A204.1 (cell line): ENCODE data around the gene CEP290.
A peak's percentile ranks its signal among the peaks of the same experiment; 100 is the strongest.
"Not testable (repeated sequence)": the region's sequence is repeated elsewhere in the genome, so short reads cannot be mapped to it uniquely, and the experiment has no call there.

ENCODE experiments used
- FAIRE-seq: peaks from 2 replicates; lab custom pipeline; 2012; peaks lifted over from hg19 to GRCh38; lab: Jason Lieb, UNC

The CEP290 gene

DNA sequence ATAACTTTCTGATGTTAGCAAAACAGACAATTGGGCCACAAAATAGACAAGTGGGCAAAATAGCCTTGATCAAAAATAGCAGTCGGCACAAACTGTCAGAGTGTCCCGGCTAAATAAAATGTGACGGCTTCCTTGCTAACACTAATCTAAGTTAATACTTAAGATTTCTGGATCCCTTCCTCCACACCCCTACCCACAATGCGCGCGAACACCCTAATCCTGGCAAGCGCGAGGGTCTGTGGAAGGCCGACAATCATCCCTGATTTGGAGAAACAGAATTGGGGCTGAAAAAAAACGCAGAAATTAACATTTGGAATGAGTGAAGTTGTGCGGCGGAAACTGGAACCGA, 489 bp downstream of the CEP290 start:
- no peak for FAIRE-seq

DNA sequence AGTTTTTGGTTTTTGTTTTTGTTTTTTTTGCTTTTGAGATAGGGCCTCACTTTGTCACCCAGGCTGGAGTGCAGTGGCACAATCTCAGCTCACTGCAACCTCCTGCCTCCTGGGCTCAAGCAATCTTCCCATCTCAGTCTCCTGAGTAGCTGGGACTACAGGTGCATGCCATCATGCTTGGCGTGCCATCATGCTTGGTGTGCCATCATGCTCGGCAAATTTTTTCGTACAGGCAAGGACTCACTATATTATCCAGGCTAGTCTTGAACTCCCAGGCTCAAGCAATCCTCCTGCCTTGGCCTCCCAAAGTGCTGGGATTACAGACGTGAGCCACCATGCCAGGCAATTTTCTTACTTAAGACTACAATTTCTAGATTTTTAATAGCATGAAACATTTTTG, 2.2 kb downstream of the CEP290 start:
- not testable (repeated sequence) for FAIRE-seq

DNA sequence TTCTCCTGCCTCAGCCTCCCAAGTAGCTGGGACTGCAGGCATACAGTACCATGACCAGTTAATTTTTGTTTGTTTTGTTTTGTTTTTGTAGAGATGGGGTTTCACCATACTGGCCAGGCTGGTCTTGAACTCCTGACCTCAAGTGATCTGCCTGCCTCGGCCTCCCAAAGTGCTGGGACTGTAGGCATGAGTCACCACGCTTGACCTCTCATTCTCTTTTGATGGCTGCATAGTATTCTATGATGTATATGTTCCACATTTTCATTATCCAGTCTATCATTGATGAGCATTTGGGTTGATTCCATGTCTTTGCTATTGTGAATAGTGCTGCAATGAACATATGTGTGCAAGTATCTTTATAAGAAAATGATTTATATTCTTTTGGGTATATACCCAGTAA, 8.7 kb downstream of the CEP290 start:
- not testable (repeated sequence) for FAIRE-seq

DNA sequence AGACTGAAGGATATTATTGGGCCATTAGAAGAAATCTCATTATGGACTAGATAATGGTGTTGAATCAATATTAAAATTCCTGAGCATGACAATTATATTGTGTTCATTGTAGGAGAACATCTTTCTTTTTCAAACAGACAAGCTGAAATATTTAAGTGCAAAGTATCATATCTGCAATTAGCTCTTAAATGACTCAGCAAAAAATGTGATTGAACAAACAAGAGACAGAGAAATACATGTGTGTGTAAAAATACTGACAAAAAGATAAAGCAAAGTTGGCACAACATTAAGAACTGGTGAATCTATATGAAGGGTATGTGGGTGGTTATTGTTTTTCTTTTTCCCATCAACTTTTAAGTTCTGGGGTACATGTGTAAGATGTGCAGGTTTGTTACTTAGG, 9.5 kb downstream of the CEP290 start:
- no peak for FAIRE-seq

DNA sequence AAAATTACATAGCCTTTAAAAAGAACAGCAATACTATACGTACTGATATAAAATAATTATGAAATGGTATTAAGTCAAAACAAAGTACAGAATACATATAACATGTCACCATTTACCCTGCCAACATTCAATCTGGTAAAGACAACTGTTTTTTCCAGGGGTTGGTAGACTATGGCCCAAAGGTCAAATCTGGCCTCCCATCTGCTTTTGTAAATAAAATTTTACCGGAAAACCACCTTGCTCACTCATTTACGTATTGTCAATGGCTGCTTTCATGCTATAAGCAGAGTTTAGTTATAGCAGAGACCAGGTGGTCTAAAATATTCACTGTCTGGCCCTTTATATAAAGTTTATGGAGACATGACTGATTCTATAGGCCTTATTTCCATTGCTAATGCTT, 14.0 kb downstream of the CEP290 start:
- no peak for FAIRE-seq

DNA sequence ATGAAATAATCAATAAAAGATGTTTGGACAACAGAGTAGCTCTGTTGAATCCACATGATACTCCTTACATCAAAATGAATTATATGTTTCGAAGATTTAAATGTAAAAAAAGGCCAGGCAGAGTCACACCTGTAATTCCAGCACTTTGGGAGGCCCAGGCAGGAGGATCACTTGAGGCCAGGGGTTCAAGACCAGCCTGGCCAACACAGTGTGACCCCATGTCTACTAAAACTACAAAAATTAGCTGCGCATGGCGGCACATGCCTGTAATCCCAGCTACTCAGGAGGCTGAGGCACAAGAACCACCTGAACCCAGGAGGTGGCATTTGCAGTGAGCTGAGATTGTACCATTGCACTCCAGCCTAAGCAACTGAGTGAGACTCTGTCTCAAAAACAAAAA, 14.8 kb downstream of the CEP290 start:
- FAIRE-seq, result no peak

DNA sequence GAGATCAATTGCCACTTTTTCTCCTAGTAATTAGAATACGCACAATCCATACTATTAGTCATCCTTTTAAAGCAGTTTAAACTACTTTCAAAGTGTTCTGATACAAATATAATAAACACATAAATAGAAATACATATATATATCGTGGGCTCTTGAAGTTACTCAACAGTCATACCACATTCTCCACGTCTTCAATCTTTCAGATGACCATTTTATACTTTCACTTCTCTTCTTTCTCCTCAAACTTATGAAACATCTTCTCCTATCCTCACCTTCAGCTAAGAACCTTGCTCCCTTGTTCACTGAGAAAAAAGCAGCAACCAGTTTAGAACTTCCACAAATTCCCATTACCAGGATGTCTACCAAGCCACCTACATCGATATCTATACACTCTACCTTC, 19.2 kb downstream of the CEP290 start:
- FAIRE-seq, result no peak

DNA sequence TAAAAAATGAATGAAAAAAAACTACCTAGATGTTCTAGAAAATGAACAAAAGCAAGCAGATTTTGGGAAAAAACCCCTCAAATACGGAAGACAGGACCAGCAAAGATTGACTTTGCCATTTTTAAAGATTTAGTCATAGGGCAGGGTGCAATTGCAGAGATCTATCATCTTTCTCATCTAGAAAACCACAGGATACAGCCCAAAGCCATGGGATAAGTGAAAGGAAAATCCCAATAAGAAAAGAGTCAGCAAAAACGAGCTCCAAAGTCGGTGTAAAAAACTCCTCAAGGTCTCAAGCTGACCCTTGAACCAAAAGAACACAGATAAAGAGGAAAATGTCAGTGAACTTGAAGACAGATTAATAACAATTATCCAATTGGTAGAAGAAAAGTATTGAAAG, 28.0 kb downstream of the CEP290 start:
- no peak for FAIRE-seq

DNA sequence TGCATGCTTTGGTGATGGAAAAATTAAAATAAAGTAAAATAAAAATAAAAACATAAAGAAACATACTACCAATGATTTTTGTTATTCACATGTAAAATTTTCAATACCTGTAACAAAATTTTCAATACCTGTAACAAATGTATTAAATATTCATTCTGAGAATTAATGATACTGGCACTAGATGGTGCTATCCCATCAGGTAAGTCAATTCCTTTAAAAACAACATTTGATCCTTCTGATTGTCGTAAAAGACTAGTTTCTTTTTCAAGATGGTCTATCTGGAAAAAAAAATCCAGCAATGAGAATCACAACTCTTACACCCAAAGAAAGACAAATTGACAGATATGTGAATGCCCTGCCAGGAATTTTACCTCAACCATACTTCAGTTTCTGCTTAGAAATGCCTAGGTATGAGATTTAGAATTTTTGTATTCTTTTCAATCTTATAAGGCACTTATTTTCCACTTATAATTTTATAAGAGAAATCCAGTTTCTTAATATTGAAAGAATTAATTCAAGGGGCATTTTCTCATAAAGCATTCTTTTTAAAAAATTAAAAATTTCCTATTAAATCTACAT, 30.7 kb downstream of the CEP290 start:
- peak; percentile 93 for FAIRE-seq

DNA sequence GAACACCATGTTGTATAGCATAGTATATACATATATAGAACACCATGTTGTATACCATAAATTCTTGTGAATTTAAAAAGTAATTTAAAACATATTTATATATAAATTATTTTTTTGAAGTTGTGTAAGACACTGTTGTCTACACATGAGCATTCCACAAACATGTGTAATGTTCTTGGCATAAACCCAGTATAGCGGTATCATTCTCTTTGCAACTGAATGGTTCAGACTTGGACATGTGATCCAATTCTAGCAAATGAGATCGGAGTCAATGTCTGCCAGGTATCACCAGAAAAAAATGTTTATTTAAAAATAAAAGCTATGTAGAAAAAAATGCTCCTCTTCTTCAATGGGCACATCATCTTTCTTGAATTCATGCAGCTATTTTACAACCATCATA, 33.9 kb downstream of the CEP290 start:
- peak; percentile 62 for FAIRE-seq

DNA sequence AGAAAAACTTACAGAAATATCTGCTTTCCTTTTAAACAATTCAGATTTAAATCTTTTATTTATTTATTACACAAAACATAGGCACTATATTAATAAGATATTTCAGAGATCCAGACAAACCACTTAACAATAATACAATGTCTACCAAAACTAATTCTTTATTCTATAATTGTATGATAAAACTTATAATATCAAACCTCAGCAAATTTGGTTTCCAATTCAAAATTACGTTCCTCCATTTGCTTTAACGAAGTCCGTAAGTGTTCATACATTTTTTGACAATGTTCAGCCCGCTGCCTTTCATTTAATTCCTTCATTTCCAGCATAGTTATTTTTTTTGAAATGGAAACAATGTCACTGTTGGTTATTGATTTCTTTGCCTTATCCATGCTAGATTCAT, 48.3 kb downstream of the CEP290 start:
- peak; percentile 44 for FAIRE-seq

DNA sequence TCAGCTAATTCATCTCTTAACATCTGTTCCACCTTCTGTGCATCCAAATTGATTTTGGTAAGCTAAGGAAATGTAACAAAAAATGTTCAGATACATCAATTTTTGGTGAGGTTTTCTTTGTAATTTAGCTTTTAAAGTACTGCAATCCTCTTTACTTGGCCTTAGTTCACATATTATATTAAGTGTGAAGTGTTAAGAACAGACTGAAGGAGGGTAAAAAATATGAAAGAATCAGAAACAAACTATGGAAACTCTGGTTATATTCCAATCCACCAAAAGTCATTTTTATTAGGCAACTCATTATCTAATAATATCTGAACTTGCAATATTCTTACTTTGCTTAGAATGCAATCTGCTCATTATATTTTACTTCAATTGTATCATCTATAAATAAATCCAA, 49.1 kb downstream of the CEP290 start:
- no peak for FAIRE-seq

DNA sequence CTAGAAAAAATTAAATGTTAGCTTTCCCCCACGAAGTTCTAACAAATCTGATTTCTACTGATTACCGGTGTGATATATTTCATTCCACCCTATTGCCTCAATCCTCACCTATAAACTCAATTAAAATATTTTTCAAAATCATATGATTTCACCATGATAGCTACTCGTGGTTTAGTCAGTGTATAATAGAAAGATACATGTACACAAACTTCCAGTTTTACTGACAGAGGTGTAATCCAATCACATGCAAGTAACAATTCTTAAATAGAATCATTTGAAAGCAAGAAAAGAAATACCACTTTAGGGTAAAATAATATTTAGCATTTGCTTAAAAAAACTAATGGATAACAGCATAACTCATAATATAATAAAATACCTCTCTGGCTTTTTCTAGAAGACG, 57.7 kb downstream of the CEP290 start:
- no peak for FAIRE-seq

DNA sequence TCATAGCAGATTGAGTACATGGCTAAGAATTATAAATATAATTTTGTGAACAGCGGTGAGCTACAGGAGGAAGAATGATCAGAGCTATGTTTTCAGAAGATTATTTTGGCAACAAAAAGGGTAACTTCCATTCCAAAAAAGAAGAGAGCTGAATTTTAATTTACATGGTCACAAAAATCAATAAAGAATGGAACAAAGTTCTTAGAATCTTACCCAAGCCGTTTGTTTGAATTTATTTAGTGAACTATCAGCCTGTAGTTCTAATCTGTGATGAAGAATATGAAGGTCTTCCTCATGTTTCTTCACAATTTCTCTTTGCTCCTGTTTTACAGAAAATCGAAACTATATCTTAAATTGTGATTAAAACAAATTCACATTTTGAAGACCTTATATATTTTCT, 58.3 kb downstream of the CEP290 start:
- FAIRE-seq, result no peak

DNA sequence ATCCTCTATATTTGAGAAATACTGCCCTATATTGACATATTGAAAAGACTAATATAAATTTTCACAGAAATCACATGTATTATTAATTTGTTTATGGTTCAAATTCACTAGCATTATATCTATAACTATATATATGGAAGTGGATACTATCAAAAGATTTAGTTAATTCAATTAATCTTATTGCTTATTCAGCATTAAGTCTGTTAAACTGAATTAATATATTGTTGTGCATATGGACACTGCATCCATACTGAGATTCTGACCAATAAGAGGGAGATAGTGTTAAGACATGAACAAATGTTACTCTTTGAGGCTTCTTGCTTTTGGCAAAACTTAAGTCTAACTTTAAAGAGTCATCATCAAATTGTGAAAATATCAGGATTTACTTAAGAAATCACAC, 60.6 kb downstream of the CEP290 start:
- no peak for FAIRE-seq

DNA sequence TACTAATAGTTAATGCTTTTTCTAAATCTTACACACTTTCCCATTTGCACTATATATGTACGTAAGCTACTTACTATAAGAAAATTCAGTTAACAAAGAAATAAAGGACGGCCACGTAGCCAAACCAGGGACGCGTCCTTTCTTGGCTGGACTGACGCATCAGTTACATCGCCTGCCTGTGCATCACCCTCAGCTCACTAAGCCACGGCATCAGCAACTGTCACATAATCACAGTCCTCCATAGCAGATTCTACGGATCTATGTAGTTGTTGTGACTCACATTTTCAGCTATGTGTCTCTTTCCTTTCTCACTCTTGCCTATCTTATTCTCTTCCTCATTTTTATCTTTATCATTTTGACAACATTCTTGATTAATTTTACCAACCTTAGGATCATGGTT, 74.6 kb downstream of the CEP290 start:
- no peak for FAIRE-seq

DNA sequence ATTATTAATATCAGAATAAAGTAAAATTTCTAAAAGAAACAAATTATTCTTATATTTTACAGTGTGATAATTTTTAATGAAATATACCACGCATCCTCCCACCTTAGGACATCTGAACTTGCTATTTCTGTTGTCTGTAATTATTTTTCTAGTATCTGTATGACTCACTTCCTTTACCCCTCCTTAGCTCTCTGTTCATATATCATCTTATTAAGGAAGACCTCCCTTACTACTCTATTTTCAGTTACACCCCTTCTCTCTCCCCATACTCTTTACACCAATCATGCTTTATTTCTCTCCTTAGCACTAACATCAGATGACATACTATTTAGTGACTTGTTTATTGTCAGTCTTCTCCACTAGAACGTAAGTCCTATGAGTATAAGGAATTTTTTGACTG, 78.5 kb downstream of the CEP290 start:
- no peak for FAIRE-seq

DNA sequence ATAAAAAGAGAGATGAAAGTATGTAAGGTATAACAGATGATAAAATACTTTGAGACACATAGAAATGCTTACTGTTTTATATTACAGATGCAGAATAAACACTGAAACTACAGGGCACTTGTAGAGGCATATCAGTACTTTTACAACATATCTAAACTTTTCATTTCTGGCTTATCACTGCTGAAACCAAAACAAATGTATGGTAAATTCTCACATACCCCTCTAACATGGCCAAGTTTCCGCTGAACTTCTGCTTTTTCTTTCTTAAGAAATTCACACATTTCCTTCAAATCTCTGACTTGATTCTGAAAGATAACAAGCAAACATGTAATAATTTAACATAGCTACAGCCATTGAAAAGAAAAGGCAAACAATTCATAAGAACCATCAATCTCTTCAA, 79.4 kb downstream of the CEP290 start:
- FAIRE-seq, result no peak

DNA sequence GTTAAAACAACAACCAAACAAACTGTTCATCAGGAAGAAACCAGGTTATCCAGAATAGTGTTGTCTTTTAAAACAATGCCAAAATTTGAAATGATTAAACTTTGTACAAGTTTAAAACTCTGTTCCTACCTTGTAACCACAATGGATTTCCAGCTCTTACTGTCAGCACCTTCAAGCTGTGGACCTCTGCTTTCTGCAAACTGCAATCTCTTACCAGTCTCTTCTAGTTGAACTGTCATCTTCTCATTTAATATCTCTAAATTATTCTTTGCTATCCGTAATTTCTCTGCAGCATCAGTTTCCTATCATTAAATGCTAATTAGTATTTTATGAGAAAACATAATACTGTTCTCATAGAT, 83.2 kb downstream of the CEP290 start:
- FAIRE-seq, result no peak

DNA sequence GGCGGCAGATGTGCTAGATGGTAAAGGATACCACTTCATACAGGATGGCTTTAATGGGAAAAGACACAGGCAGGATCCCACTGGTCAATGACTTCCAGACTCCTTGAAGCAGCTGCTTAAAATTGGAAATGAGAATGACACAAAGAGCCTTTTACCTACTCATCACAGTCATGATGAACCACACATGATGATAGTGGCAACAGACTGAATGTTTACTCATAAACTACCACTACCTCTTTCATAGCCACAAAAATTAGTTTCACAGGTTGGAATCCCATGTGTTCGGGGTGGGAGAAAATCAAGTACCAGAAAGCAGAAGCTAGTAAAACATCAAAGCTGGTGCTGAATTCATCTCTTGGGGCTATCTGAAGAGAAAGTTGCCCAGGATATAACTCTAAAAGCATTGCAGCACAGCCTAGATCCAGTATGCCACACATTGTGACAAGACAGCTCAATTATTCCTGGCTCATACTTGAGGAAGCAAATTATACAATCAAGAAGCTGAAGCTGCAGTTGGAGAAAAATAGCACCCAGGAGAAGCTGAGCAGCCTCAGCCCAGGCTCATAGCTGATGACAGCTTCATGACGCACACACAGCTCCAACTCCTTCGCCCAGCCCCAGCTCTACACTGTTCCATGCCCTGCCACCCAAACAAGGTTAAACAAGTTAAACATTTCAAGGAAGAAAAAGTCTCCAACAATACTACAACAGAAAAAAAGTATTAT, 83.7 kb downstream of the CEP290 start:
- no peak for FAIRE-seq

DNA sequence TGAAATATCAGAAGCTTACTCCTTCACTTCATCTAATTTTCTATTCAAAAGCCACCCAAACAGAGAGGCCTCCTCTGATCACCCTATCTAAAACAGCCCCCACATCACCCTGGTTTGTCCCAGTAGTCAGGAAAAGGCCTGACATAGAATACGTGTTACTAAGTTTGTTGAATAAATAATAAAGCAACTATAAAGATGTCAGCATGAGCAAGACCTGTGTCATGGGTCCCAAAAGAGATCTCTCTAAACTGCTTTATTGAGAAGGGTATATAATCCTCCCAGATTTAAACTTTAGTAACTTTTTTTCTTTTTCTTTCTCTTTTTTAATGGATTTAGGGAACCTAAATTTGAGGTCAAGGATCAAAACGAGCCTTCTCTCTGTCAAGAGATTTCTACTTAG, 85.3 kb downstream of the CEP290 start:
- no peak for FAIRE-seq

DNA sequence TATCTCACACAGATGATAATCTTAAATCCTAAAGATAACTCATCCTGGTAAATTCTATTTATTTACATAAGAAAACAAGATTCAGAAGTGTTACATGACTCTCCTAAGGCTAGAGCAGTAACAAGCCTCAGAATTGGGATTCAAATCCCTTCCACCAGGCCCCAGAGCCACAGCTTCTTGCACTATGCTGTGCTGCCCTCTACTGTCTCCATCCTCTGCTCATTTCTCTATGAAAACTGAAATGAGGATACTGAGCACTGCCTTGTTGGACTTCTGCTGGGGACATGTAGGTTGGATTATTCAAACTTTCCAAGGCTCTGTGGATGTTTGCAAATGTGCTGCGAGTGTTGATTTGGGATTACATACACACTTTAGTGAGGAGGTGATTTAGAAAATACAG, 89.2 kb downstream of the CEP290 start:
- FAIRE-seq, result peak; percentile 25

DNA sequence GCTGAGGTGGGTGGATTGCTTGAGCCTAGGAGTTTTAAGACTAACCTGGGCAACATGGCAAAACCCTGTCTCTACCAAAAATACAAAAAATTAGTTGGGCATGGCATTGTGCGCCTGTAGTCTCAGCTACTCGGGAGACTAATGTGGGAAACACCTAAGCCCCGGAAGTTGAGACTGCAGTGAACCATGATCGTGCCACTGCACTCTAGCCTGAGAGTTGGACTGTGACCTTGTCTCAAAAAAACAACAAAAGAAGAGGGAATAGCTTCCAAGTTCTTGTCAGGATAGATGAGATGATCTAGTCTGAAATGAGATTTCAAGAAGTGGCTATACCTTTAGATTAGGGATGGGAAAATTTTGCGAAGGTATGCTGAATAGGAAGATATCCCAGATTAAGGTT, 97.9 kb downstream of the CEP290 start:
- FAIRE-seq, result no peak

DNA sequence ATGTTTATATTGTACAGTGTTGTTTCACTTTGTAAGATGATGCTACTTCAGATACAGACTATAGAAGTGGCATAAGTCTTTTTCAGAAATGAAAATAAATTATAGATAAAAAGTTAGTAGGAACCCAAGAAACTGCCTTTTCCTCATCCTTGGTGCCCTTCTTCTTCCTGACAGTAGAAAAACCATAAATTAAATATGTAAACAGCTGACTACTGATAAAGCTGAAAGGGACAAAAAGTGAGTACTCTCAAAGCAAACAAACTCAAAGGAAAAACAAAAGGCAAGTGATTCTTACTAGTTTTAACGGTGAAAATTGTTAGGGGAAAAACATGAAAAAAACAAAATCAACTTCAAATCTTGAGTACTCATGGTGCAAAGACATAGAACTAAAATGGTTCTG, 104.1 kb downstream of the CEP290 start:
- FAIRE-seq, result no peak
